ENCODE measurements around the gene FAM117B.
"Not testable (repeated sequence)": the region's sequence is repeated elsewhere in the genome, so short reads cannot be mapped to it uniquely, and the experiment has no call there.

Gene FAM117B

DNA sequence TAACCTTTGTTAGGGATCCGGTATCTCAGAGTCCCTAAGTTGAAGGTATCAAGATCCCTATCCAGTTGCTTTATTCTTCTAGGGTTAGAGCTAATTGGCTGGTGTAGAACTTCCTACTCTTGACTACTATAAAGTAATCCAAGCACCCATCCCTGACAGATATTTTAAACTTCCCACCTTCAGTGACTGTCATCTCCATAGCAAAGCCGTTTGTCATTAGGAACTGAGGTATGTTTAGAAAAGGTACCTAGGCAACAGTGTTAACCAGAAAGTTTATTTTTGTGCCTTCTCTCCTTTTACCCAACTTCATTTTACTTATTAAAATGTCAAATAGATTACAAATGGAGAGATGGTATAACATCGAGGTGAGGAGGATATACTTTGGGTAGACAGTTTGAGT lies 4.5 kb downstream of the FAM117B start:
- DNase-seq: no peak

DNA sequence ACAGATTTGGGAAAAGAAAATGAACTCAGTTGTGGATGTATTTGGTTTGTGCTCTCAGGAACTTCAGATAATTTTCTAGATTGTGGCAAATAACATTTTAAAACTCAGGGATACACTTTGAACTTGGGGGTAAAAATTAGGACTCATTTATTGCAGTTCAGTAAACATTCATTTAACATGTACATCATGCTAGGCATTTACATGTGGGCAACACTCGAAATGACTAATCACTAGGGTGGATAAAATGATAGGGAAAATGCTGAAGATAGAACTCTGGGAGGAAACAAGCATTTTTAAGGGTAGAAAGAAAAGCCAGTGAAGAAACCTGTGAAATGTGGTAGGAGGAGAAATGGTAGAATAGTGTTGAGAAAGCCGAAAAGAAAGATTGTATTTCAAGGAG lies 7.8 kb downstream of the FAM117B start:
- no peak for DNase-seq

DNA sequence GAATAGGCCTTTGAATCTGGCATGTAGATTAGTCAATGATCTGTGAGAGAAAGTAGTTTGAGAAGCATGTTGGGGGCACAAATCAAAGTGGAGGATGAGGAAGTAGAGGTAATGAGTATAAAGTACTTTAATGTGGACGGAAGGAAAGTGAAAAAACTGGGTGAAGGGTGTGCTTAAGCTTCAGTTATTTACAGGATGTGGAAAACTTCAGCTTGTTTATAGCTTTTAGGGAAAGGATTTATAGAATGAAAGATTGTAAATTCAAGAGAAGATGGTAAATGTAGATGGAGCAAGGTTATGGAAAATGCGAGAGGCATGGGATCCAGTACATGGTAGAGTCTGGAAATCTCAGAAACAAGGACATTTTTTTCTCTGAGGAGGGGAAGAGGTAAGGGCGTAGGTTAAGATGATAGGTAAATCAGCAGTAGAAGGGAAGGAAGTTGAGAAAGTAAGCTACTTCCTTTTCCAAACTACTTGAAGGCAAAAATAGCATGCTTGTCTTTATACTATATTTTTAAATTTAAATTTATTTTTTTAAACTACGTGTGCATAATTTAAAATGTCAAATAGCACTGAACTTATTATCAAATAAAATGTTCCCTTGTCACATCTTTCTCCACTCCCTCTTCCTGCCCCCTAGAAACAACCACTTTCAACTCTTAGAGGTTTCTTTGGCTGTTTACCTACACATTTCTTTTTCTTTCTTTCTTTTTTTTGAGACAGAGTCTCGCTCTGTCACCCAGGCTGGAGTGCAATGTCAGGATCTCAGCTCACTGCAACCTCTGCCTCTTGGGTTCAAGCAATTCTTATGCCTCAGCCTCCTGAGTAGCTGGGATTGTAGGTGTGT lies 8.5 kb downstream of the FAM117B start:
- DNase-seq: no peak

DNA sequence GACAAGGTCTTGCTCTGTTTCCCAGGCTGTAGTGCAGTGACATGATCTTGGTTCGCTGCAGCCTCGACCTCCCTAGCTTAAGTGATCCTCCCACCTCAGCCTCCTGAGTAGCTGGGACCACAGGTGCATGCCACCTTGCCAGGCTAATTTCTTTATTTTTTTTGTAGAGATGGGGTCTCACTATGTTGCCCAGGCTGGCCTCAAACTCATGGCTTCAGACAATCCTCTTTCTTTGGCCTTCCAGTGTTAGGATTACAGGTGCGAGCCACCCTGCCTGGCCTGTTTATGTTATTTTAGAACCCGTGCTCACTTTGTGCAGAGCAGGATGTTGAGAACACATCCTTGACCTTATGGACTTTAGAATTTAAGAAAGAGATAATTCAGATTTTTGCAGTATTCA lies 17.4 kb downstream of the FAM117B start:
- DNase-seq: no peak

DNA sequence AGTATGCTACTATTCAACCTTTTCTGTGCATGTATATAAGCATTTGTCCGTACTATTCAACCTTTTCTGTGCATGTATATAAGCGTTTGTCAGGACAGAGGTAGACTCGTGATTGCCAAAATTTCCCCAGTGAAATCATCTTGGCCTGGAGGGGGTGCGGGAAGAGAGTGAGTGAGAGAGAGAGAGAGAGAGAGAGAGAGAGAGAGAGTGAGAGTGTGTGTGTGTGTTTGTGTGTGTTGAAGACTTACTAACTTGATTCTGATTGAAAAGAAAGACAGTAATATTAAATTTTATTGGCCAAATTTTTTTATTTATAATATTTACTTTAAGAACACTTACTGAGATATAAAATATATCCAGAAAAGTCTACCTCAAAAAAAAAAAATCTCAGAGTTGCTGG lies 19.1 kb downstream of the FAM117B start:
- no peak for DNase-seq

DNA sequence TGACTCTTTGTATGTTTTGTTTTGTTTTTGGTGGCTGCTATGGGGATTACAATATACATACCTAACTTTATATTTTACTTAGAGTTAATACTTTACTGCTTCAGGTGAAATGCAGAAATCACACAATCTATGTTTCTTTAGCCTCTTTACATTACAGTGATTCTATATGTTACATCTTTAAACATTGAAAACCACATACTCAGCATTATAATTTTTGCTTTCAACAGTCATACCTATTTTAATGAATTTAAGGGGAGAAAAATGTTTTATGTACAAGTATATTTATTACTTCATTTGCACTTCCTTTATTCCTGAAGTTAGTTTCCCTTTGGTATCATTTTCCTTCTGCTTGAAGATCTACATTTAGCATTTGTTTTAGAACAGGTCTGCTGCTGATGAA lies 23.1 kb downstream of the FAM117B start:
- DNase-seq: no peak

DNA sequence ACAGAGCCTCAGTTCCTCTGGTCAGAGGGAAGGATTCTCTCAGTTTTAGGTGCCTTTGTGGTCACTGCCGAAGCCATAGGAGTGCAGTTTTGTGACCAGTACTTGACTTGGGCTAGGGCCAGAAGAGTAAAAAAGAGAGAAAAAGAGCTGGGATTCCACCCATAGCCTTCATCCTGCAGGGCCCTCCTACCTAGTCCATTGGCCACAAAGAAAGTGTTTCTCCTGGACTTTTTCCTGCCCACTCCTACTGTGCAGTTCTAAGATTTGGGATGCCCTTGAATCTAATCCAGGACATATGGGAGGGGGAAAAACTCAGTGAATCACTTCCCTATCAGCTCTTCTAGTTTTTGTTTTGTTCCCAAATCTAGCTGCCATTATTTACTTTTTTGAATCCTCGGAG lies 26.0 kb downstream of the FAM117B start:
- DNase-seq: no peak

DNA sequence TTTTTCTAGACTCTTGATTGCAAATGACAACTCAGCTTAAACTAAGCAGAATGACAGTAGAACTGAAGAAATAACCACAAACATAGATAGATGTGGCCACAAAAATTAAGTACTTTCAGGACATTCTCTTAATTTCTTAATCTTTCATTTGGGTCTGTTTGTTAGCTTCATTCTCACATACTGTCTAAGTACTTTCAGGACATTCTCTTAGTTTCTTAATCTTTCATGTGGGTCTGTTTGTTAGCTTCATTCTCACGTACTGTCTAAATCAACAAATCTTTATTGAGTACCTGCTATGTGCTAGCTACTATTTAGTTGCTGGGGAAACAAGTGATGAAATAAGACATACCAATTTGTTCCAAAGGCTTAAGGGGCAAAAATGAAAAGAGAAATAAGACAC lies 35.1 kb downstream of the FAM117B start:
- no peak for DNase-seq

DNA sequence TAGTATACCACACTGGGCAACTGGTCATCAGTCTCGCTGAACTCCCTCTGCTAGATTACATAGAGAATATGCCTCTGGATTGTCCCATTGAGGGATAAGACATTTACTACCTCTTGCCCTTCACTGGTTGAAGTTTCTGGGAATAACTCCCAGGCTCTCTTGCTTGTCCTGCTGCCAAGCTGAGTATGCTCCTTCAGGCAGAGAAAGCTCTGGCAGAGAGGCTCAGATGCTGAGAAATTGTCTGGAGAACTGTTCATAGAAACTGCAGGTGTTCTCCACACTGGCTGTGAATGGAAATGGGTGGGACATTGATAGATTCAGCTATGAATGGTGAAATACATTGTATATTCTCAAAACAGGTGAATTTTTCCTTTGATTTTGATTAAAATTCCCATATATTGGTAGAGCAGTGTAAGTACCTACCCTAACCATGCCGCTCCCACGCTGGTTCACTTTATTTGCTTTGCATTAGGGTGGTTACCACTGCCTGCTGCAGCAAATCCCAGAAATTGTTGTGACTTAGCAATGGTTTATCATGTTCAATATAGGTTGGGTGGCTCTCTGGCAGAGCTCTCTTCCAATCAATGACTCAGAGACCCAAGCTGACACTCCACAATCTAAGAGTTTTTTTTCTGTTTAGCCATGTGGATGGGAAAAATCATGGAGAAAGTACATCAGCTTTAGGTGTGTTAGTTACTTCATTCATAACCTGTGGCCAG lies 36.7 kb downstream of the FAM117B start:
- DNase-seq: no peak

DNA sequence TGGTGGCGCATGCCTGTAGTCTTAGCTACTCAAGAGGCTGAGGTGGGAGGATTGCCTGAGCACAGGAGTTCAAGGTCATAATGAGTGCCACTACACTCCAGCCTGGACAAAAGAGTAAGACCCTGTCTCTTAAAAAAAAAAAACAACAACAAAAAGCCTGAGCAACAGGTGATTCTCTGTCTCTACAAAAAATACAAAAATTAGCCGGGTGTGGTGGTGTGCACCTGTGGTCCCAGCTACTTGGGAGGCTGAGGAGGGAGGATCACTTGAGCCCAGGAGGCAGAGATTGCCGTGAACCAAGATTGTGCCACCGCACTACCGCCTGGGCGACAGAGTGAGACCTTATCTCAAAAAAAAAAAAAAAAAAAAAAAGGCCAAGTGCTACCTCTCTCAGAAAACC lies 40.3 kb downstream of the FAM117B start:
- DNase-seq: not testable (repeated sequence)

DNA sequence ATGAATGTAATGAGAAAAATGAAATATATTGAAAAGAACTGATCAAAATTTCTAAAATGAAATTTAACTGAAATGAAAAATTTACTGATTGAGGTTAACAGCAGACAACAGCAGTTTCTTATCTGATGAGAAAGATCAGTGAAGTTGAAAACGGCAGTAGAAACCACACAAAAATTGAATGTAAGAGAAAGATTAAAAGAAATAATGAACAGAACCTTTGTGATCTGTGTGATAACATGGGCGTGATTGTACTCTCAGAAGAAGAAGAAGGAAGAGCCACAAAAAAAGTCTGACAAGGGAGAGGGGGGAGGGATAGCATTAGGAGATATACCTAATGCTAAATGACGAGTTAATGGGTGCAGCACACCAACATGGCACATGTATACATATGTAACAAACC lies 45.2 kb downstream of the FAM117B start:
- DNase-seq: peak; percentile 44

DNA sequence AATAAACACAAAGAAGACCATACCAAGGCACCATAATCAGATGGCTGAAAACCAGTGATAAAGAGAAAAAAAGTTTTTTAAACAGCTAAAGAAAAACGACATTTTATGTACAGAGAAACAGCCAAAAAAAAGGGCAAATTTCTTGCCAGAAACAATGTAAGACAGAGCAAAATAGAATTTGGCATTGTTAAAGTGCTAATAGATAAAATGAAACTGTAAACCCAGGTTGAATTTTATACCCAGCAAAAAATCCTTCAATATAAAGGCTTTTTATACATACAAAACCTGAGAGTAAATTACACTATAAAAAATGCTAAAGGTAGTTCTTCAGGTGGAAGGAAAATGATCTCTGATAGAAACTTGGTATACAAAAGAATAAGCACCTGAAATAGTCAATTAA lies 45.7 kb downstream of the FAM117B start:
- no peak for DNase-seq

DNA sequence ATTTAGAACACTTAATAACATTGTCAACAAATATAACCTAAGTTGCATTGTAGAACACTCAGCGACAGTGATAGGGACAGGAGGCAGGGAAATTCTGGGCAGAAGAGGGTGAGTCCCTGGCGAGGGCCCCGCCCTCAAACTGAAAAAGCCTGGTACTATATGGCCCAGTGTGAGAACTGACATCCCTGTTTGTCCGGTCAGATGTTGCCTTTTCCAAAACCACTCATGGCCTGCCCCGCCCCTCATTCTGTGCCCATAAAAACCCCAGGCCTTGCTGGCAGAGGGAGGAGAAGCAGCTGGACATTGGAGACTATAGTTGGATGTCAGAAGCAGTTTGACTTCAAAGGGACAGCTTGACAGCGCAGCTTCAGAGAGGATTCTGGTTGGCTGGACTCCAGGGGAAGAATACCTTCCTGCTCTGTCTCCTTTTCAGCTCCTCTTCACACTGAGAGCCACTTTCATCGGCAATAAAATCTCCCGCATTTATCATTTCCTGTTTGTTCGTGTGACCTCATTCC lies 47.0 kb downstream of the FAM117B start:
- no peak for DNase-seq

DNA sequence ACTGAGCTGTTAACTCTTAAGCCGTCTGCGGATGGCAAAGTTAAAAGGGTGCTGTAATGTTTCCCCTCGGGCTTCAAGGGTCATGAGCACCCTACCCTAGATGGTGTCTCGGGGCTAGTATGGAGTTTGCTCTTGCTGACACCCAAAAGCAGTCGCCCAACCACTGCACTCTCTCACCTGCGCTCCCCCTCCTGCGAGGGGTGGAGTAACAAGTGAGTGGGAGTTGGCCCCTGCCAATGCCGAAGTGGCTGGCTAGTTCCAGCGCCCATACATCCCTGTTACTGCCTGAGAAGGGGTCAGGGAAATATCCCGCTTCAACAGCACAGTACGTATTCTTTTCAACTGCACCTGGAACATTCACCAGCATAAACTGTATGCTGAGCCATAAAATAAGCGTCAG lies 47.5 kb downstream of the FAM117B start:
- DNase-seq: no peak

DNA sequence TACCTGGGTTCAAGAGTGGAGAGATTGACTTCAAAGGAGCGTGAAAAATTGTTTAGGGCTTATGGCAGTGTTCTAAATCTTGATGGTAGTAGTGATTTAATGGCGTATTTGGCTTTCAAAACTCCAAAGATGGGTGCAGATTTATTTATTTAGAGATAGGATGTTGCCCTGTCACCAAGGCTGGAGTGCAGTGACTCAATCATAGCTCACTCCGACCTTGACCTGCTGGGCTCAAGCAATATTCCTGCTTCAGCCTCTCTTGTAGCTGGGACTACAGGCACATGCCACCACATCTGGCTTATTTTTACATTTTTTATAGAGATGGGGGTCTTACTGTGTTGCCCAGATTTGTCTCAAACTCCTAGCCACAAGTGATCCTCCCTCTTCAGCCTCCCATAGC lies 52.5 kb downstream of the FAM117B start:
- no peak for DNase-seq

DNA sequence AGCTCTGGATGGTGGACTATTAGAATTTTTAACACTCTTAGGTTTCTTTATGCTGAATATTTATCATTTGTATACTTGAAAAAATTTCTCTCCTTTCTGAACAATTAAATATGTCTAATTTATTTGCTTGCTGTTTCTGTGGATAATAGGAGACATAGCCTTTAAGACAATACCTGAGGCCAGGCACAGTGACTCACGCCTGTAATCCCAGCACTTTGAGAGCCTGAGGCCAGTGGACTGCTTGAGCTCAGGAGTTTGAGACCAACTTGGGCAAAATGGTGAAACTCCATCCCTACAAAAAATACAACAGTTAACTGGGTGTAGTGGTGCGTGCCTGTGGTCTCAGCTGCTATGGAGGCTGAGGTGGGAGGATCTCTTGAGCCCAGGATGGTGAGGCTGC lies 54.7 kb downstream of the FAM117B start:
- no peak for DNase-seq

DNA sequence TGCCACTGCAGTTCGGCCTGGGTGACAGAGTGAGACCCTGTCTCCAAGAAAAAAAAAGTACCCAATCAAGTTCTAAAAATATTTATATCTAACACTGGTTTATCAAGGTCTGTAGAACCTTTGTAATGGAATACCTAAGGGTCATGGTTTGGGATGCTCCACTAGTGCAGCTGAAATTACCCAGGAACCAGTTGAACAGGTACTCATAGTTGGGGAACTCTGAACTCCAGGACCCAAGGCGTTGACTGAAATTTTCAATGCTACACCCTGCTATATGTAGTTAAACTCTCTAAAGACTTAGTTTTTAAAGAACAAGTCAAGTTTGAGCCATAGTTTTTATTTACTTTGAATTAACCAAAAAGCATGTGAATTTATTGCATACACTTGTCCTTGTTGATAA lies 55.1 kb downstream of the FAM117B start:
- no peak for DNase-seq

DNA sequence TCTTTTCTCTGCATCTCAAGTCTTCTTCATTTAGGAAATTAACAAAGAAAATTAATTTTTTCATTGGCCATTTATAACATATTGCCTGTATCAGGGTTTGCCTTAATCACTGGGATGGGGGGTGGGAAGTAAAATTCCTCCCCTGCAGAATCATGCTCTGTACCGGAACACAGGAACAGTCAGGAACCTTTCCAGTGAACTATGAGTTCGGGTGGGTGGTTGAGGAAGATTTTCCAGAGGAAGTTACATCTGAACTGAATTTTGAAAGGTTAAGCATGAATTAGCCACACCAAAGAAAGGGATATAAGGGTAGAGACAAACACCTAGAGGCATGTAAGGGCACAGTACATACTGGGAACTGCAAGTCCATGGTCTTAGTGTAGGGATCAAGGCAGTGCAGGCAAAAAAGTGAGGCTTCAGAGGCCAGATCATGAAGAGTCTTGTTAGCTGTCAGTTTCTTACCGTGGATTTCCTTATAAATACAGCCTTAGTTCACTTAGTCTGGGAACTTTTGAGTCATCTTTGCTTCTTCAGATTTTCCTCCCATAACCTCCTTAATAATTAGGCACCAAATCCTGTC lies 55.6 kb downstream of the FAM117B start:
- DNase-seq: no peak

DNA sequence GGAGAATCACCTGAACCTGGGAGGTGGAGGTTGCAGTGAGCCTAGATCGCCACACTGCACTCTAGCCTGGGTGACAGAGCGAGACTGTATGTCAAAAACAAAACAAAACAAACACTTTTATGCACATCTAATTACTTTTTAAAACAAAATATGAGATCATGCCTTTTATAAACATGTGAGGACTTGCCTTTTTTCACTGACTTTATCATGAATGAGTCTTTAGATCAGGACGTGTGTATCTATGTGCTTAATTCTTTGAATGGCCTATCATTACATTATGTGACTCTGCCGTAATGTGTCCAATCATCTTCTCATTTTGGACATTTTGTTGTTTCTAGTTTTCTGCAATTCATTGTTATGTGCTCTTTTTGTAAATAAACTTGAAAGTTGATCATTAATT lies 58.7 kb downstream of the FAM117B start:
- no peak for DNase-seq

DNA sequence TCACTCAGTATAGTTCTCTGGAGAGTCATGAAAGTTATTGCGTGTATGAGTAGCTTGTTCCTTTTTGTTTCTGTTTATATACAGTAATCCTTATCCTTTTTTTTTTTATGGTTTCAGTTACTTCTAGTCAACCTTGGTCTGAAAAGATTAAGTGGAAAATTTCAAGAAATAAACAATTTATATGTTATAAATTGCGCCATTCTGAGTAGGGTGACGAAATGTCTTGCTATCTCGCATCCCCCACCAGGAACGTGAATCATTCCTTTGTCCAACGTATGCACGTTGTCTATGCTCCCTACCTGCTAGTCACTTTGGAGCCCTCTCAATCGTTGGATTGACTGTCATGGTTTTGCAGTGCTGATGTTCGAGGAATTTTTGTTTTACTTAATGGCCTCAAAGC lies 60.4 kb downstream of the FAM117B start:
- DNase-seq: no peak

DNA sequence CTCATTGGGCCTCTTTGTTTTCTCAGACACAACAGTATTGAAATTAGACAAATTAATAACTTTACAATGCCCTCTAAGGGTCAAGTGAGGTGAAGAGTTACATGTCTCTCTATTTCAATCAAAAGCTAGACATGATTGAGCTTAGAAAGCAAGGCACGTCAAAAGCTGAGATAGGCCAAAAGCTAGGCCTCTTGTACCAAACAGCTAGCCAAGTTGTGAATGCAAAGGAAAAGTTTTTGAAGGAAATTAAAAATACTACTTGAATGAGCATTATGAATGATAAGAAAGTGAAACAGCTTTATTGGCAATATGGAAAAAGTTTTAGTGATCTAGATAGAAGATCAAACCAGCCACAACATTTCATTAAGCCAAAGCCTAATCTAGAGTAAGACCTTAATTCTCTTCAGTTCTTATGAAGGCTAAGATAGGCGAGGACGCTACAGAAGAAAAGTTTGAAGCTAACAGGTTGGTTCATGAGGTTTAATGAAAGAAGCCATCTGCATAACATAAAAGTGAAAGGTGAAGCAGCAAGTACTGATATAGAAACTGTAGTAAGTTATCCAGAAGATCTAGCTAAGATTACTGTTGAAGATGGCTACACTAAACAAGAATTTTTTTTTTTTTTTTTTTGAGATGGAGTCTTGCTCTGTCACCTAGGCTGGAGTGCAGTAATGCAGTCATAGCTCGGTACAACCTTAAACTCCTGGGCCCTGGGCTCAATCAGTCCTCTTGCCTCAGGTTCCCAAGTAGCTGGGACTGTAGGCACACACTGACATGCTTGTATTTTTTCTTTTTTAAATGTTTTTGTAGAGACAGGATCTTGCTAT lies 65.5 kb downstream of the FAM117B start:
- DNase-seq: no peak

DNA sequence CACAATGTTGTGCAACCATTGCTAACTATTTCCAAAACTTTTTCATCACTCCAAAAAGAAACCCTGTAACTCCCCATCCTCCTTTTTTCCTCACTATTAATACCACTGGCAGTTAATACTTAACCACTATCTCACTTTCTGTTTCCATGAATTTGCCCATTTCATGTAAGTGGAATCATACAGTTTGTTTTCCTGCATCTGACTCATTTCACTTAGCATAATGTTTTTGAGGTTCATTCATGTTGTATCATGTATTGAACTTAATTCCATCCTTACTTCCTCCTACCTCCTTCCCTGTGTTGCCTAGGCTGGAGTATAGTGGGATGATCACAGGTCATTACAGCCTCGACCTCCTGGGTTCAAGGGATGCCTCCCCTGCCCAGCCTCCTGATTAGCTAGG lies 68.3 kb downstream of the FAM117B start:
- DNase-seq: no peak

DNA sequence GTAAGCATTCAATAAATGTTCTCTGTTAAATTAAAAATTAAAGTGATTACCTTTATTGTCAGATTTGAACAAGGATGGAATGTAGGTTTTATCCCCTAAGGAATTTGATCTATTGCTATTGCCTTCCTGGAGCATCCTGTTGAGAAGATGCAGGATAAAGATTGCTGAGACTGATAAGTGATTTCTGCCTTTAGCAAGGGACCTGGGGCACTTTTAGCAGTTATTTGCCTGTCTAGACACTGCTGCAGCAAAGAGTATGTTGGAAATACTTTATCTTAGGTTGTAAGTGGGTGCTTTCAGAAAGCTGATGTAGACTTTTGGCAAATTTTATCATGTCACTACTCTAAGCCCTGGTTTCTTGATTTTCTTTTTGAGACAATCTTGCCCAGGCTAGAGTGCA lies 69.5 kb downstream of the FAM117B start:
- DNase-seq: no peak
